Measurements from ENCODE around the gene BLNK.

Gene BLNK

DNA sequence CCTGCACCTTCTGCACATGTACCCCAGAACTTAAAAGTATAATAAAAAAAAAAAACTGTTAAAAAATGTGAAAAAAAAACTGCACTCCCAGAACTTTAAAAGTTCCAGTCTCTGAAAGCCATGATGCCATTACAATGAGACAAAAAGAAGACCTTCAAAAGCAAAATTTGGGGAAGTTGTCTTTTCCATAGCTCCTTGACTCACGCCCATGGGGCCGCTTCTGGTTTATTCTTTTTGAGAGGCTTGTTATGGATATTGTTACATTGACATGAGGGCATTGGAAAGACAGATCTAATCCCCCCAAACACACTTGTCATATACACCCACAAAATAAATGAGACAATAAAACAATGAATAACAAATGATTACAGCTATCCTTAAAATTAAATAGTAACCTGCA lies 798 bp downstream of the BLNK start:
- TF ChIP-seq, protein P1, sequence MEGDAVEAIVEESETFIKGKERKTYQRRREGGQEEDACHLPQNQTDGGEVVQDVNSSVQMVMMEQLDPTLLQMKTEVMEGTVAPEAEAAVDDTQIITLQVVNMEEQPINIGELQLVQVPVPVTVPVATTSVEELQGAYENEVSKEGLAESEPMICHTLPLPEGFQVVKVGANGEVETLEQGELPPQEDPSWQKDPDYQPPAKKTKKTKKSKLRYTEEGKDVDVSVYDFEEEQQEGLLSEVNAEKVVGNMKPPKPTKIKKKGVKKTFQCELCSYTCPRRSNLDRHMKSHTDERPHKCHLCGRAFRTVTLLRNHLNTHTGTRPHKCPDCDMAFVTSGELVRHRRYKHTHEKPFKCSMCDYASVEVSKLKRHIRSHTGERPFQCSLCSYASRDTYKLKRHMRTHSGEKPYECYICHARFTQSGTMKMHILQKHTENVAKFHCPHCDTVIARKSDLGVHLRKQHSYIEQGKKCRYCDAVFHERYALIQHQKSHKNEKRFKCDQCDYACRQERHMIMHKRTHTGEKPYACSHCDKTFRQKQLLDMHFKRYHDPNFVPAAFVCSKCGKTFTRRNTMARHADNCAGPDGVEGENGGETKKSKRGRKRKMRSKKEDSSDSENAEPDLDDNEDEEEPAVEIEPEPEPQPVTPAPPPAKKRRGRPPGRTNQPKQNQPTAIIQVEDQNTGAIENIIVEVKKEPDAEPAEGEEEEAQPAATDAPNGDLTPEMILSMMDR (IDR thresholded peaks at IDR 0.05): no peak
- no peak for DNase-seq (ENCODE audit: low spot score)
- peak overlapping the region; percentile 12 for H3K4me3 ChIP-seq
- peak overlapping the region in 1 of 2 donors; percentile 8 for H3K27ac ChIP-seq

- H3K4me3 ChIP-seq: peak overlapping the region; percentile 3
- H3K27ac ChIP-seq: peak overlapping the region in 1 of 2 donors; percentile 19
- TF ChIP-seq, protein P1 (IDR thresholded peaks at IDR 0.05): no peak
- no peak for DNase-seq (ENCODE audit: low spot score)
Observed at GRCh38 chr10:96269438-96270300, 1.7 kb downstream of the BLNK start.

GRCh38 chr10:96268341-96268909 lies 2.9 kb downstream of the BLNK start:
- Histone ChIP-seq H3K4me3 (no peak overlapping the region), H3K27ac (no peak overlapping the region)
- TF ChIP-seq, protein P1 (IDR thresholded peaks at IDR 0.05): no peak
- no peak for DNase-seq (ENCODE audit: low spot score)

- Histone ChIP-seq H3K4me3 (no peak overlapping the region), H3K27ac (no peak overlapping the region)
- TF ChIP-seq, protein P1 (IDR thresholded peaks at IDR 0.05): no peak
- no peak for DNase-seq (ENCODE audit: low spot score)
Observed at GRCh38 chr10:96267234-96267705, 4.1 kb downstream of the BLNK start.

GRCh38 chr10:96266118-96266770 lies 5.1 kb downstream of the BLNK start:
- TF ChIP-seq, protein P1 (IDR thresholded peaks at IDR 0.05): no peak
- Histone ChIP-seq H3K4me3 (no peak overlapping the region), H3K27ac (no peak overlapping the region)
- no peak for DNase-seq (ENCODE audit: low spot score)

GRCh38 chr10:96264938-96265337 lies 6.4 kb downstream of the BLNK start:
- TF ChIP-seq, protein P1 (IDR thresholded peaks at IDR 0.05): no peak
- DNase-seq (ENCODE audit: low spot score): no peak

More at GRCh38 chr10:96264938-96265337, 6.4 kb downstream of the BLNK start:
- no peak overlapping the region for H3K4me3 ChIP-seq
- no peak overlapping the region for H3K27ac ChIP-seq

Measured in coronary artery (tissue), 2 donors.